ENCODE data around the gene STAU1. TPM values are rescaled to one million over a fixed set of nuclear protein-coding genes. Genes with fewer than 3 reads are reported as not detected.

The STAU1 gene
- total and polyA plus RNA-seq, 10 of the 15 experiments (the other 5 are each of a cell fraction or from before 2014, with no cell fraction given): 13.9 to 66.2 (median 45.6) TPM

GRCh38 chr20:49187851-49188641, at the start of gene STAU1 (continued):
- TF ChIP-seq E4F1 (IDR thresholded peaks at IDR 0.05; ENCODE audit: borderline replicate concordance, partially characterized antibody) (no peak), STAT3 (IDR thresholded peaks at IDR 0.05; ENCODE audit: low read depth, low read length) (no peak), CTCF (IDR thresholded peaks at IDR 0.05 in 2 of 3, conservative IDR thresholded peaks at IDR 0.05 in 1 of 3; ENCODE audit: control insufficient read depth in 2 of 3, extremely low read depth in 1 of 3, insufficient read depth in 1 of 3, low read depth in 3 of 3, low read length in 3 of 3) (no peak), IKZF2 (IDR thresholded peaks at IDR 0.05) (no peak), HDAC2 (IDR thresholded peaks at IDR 0.05) (no peak), ZSCAN29 (IDR thresholded peaks at IDR 0.05) (no peak), NFYA (IDR thresholded peaks at IDR 0.05; ENCODE audit: borderline replicate concordance, low read depth, low read length) (no peak), NR2C1 (IDR thresholded peaks at IDR 0.05) (peak; percentile 63; the same call in 1 of the 2 replicates), SUZ12 (IDR thresholded peaks at IDR 0.05; ENCODE audit: unreplicated experiment) (no peak), FOXK2 (IDR thresholded peaks at IDR 0.05) (no peak), TBL1XR1 (IDR thresholded peaks at IDR 0.05; ENCODE audit: low read depth, low read length) (peak; percentile 41; the same call in 1 of the 2 replicates), CEBPZ (IDR thresholded peaks at IDR 0.05; ENCODE audit: low read depth, low read length) (no peak), EGR1 (IDR thresholded peaks at IDR 0.05; ENCODE audit: borderline replicate concordance in 1 of 2, low read depth in 2 of 2, low read length in 2 of 2) (peak in 1 of 2 experiments; percentile 91; a peak in 2 of 3 replicates), YY1 (IDR thresholded peaks at IDR 0.05; ENCODE audit: low read depth, low read length) (peak; percentile 89), BACH1 (IDR thresholded peaks at IDR 0.05; ENCODE audit: borderline replicate concordance) (peak; percentile 44; the same call in 1 of the 2 replicates), POU2F2 (IDR thresholded peaks at IDR 0.05; ENCODE audit: borderline replicate concordance, low read depth, low read length) (no peak), USF1 (IDR thresholded peaks at IDR 0.05; ENCODE audit: borderline replicate concordance, extremely low read length, insufficient read depth, low read depth, low read length) (no peak), ESRRA (IDR thresholded peaks at IDR 0.05; ENCODE audit: low read length) (no peak)
